NCI-H748 treated with DMSO at 0.1 percent for 48 hours (cell line): ENCODE results near the gene CFAP206.

Source experiments
- DNase-seq: peaks from one replicate; lab custom pipeline; 2025; lab: John Stamatoyannopoulos, UW

The CFAP206 gene

GRCh38 chr6:87407901-87408720 is at the start of gene CFAP206:
Gene CFAP206, plus strand, starts transcription at chr6:87407972. Its CDS starts 1,868 bp downstream, at chr6:87409840.
- DNase-seq: peak; percentile 79

GRCh38 chr6:87364602-87365252 is 43.0 kb upstream of the CFAP206 start:
- DNase-seq: no peak

- DNase-seq: no peak
These were observed 41.5 kb upstream of the CFAP206 start for GRCh38 chr6:87366072-87366827.

GRCh38 chr6:87366899-87367298 is 40.9 kb upstream of the CFAP206 start:
- no peak for DNase-seq

- DNase-seq: no peak
These were observed 34.4 kb upstream of the CFAP206 start for GRCh38 chr6:87373377-87373776.

GRCh38 chr6:87375315-87375714 is 32.5 kb upstream of the CFAP206 start:
- DNase-seq: no peak

GRCh38 chr6:87376643-87377042 is 31.1 kb upstream of the CFAP206 start:
- DNase-seq: no peak

- DNase-seq: no peak
These were observed 28.8 kb upstream of the CFAP206 start for GRCh38 chr6:87378947-87379346.

- no peak for DNase-seq
These were observed 24.9 kb upstream of the CFAP206 start for GRCh38 chr6:87382861-87383260.

GRCh38 chr6:87384038-87384437 is 23.7 kb upstream of the CFAP206 start:
- DNase-seq: no peak

- DNase-seq: no peak
These were observed 23.3 kb upstream of the CFAP206 start for GRCh38 chr6:87384449-87384848.

GRCh38 chr6:87391334-87391733 is 16.4 kb upstream of the CFAP206 start:
- peak; percentile 66 for DNase-seq

GRCh38 chr6:87393026-87393622 is 14.6 kb upstream of the CFAP206 start:
- peak; percentile 73 for DNase-seq

- DNase-seq: no peak
These were observed 12.3 kb upstream of the CFAP206 start for GRCh38 chr6:87395431-87395830.

GRCh38 chr6:87396595-87397392 is 11.0 kb upstream of the CFAP206 start:
- DNase-seq: peak; percentile 17

GRCh38 chr6:87397656-87398055 is 10.1 kb upstream of the CFAP206 start:
- no peak for DNase-seq

- DNase-seq: no peak
These were observed 5.9 kb upstream of the CFAP206 start for GRCh38 chr6:87401832-87402231.

- DNase-seq: peak; percentile 67
These were observed 241 bp upstream of the CFAP206 start for GRCh38 chr6:87407561-87407900.

GRCh38 chr6:87408721-87409155 is 966 bp downstream of the CFAP206 start:
- DNase-seq: no peak

- DNase-seq: no peak
These were observed 11.5 kb downstream of the CFAP206 start for GRCh38 chr6:87419266-87419665.

GRCh38 chr6:87420360-87420759 is 12.6 kb downstream of the CFAP206 start:
- DNase-seq: no peak

GRCh38 chr6:87421576-87421975 is 13.8 kb downstream of the CFAP206 start:
- DNase-seq: no peak
